ENCODE data around the gene PDE8A.
A peak's percentile ranks its signal among the peaks of the same experiment; 100 is the strongest.

PDE8A gene

DNA sequence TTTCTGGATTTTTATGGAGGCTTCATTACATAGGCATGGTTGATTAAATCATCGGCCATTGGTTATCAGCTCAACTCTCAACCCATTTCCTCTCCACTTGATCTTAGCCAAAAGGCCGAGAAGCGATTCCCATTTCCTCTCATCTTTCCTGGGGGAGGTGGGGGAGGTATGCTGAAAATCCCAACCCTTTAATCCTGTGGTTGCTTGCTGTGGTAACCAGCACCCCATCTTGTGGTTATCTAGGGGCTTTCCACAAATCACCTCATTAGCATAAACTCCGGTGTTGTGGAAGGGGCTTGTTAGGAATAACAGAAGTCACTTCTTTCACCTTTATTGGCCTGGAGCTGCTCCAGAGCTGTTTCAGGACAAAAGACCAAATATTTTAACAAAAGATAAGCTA, 20.9 kb downstream of the PDE8A start:
- Histone ChIP-seq H3K27ac (no peak overlapping the region), H3K4me3 (no peak overlapping the region), H3K36me3 (no peaks in the 10 kb centered on the region), H3K9me3 (no peaks in the 10 kb centered on the region), H3K27me3 (no peaks in the 10 kb centered on the region), H3K4me1 (peaks cover 0 to 78% (median 23%) of the 10 kb centered on the region in 4 donors)
- DNase-seq = no peak
- intact Hi-C loops (cut with DNase I; ENCODE audit: low total_unique reads) = no loop called here
- TF ChIP-seq, protein P1, sequence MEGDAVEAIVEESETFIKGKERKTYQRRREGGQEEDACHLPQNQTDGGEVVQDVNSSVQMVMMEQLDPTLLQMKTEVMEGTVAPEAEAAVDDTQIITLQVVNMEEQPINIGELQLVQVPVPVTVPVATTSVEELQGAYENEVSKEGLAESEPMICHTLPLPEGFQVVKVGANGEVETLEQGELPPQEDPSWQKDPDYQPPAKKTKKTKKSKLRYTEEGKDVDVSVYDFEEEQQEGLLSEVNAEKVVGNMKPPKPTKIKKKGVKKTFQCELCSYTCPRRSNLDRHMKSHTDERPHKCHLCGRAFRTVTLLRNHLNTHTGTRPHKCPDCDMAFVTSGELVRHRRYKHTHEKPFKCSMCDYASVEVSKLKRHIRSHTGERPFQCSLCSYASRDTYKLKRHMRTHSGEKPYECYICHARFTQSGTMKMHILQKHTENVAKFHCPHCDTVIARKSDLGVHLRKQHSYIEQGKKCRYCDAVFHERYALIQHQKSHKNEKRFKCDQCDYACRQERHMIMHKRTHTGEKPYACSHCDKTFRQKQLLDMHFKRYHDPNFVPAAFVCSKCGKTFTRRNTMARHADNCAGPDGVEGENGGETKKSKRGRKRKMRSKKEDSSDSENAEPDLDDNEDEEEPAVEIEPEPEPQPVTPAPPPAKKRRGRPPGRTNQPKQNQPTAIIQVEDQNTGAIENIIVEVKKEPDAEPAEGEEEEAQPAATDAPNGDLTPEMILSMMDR (IDR thresholded peaks at IDR 0.05) = no peak

GRCh38 chr15:85003593-85004312, 22.1 kb downstream of the PDE8A start:
- H3K36me3 ChIP-seq = no peaks in the 10 kb centered on the region
- no peak for DNase-seq
- TF ChIP-seq, protein P1 (IDR thresholded peaks at IDR 0.05) = no peak
- H3K27ac ChIP-seq = no peak overlapping the region
- no peaks in the 10 kb centered on the region for H3K9me3 ChIP-seq
- H3K4me1 ChIP-seq = peaks cover 0 to 90% (median 29%) of the 10 kb centered on the region in 4 donors
- no peaks in the 10 kb centered on the region for H3K27me3 ChIP-seq
- H3K4me3 ChIP-seq = no peak overlapping the region
- intact Hi-C loops (cut with DNase I; ENCODE audit: low total_unique reads) = no loop called here

GRCh38 chr15:85004550-85004949, 22.9 kb downstream of the PDE8A start:
- H3K27me3 ChIP-seq = no peaks in the 10 kb centered on the region
- TF ChIP-seq, protein P1 (IDR thresholded peaks at IDR 0.05) = no peak
- no peak overlapping the region for H3K27ac ChIP-seq
- no peak overlapping the region for H3K4me3 ChIP-seq
- DNase-seq = no peak
- H3K36me3 ChIP-seq = no peaks in the 10 kb centered on the region
- intact Hi-C loops (cut with DNase I; ENCODE audit: low total_unique reads) = no loop called here
- no peaks in the 10 kb centered on the region for H3K9me3 ChIP-seq
- H3K4me1 ChIP-seq = peaks cover 0 to 92% (median 32%) of the 10 kb centered on the region in 4 donors

DNA sequence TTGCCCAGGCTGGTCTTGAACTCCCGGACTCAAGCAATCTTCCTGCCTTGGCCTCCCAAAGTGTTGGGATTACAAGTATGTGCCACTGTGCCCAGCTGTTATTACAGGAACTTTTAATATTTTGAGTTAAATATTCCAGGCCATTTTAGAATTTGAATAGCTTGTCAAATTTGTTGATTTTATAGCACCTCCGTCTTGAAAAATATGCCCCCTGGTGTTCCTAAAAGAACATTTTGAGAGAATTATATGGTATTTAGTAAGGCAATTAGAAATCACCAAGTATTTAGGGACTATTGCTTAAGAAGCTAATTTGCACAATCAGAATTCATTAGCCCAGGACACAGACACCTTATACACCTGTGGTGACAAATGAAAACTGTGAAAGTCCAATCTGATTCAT, 23.7 kb downstream of the PDE8A start:
- Histone ChIP-seq H3K4me1 (peaks cover 0 to 92% (median 33%) of the 10 kb centered on the region in 4 donors), H3K27me3 (no peaks in the 10 kb centered on the region), H3K27ac (peak overlapping the region in 1 of 2 donors; percentile 45), H3K36me3 (no peaks in the 10 kb centered on the region), H3K4me3 (no peak overlapping the region), H3K9me3 (no peaks in the 10 kb centered on the region)
- intact Hi-C loops (cut with DNase I; ENCODE audit: low total_unique reads) = no loop called here
- TF ChIP-seq, protein P1 (IDR thresholded peaks at IDR 0.05) = no peak
- no peak for DNase-seq

- no peaks in the 10 kb centered on the region for H3K27me3 ChIP-seq
- no peak for DNase-seq
- H3K36me3 ChIP-seq = no peaks in the 10 kb centered on the region
- intact Hi-C loops (cut with DNase I; ENCODE audit: low total_unique reads) = no loop called here
- TF ChIP-seq, protein P1 (IDR thresholded peaks at IDR 0.05) = no peak
- no peaks in the 10 kb centered on the region for H3K9me3 ChIP-seq
- H3K27ac ChIP-seq = peak overlapping the region in 1 of 2 donors; percentile 45
- no peak overlapping the region for H3K4me3 ChIP-seq
- peaks cover 0 to 92% (median 33%) of the 10 kb centered on the region in 4 donors for H3K4me1 ChIP-seq
Observed at GRCh38 chr15:85005746-85006145, 24.1 kb downstream of the PDE8A start.

All from tibial artery (tissue), 4 donors.